A673 (cell line): ENCODE data around the gene OSBPL6. TPM values are rescaled to one million over a fixed set of nuclear protein-coding genes. Genes with fewer than 3 reads are reported as not detected.

ENCODE experiments used
- BruUV-seq: library from RNA; stranded (reverse); fragments of 400-500 nt; replicated peaks from 2 replicates; lab custom pipeline; 2021; lab: Mats Ljungman, UMichigan
- CTCF ChIA-PET: fragments of 300-600 bp; sonication (Branson Sonifier 250); formaldehyde crosslinking; loops from one replicate; lab custom pipeline; 2022; ENCODE audit warnings: antibody characterized with exemption; lab: Charles Lee
- POLR2A ChIA-PET: fragments of 300-600 bp; sonication (Branson Sonifier 250); formaldehyde crosslinking; loops from one replicate; lab custom pipeline; 2022; ENCODE audit warnings: antibody characterized with exemption; ENCODE audit not compliant: low non-redundant PET; lab: Charles Lee
- DNase-seq: peaks from one replicate; pipeline ENCODE4 v3.0.0-alpha.2; 2015; ENCODE audit warnings: low spot score
- H3K27ac ChIP-seq: fragments of 200-600 bp; sonication (generic); 2 replicates; pipeline ENCODE4 v1.5.1; 2016; ENCODE audit warnings: mixed run types, low read depth, mild to moderate bottlenecking, mixed read lengths, antibody characterized with exemption, low read length; ENCODE audit not compliant: poor library complexity, severe bottlenecking
- H3K27me3 ChIP-seq: fragments of 200-600 bp; sonication (generic); replicated peaks from 2 replicates; pipeline ENCODE4 v1.6.1; 2017; ENCODE audit warnings: mixed run types, low read depth, mild to moderate bottlenecking, mixed read lengths, antibody characterized with exemption, low read length; ENCODE audit not compliant: insufficient read depth, poor library complexity
- H3K36me3 ChIP-seq: fragments of 200-600 bp; sonication (generic); 2 replicates; pipeline ENCODE4 v1.6.1; 2016; ENCODE audit warnings: mixed run types, mild to moderate bottlenecking, mixed read lengths, antibody characterized with exemption, low read length; ENCODE audit not compliant: insufficient read depth, poor library complexity, severe bottlenecking
- H3K4me1 ChIP-seq: fragments of 200-600 bp; sonication (generic); 2 replicates; pipeline ENCODE4 v1.6.1; 2017; ENCODE audit warnings: mixed run types, mild to moderate bottlenecking, mixed read lengths, antibody characterized with exemption, low read length; ENCODE audit not compliant: insufficient read depth, poor library complexity, severe bottlenecking
- H3K4me3 ChIP-seq: fragments of 200-600 bp; sonication (generic); 2 replicates; pipeline ENCODE4 v1.5.1; 2016; ENCODE audit warnings: low read depth, mixed run types, mild to moderate bottlenecking, mixed read lengths, low read length; ENCODE audit not compliant: poor library complexity, severe bottlenecking
- H3K9me3 ChIP-seq: fragments of 200-600 bp; sonication (generic); 2 replicates; pipeline ENCODE4 v1.6.1; 2016; ENCODE audit warnings: mixed run types, low read depth, mild to moderate bottlenecking, mixed read lengths, antibody characterized with exemption, low read length; ENCODE audit not compliant: poor library complexity, severe bottlenecking
- EZH2 ChIP-seq: fragments of 200-600 bp; sonication (generic); IDR thresholded peaks from 2 replicates; pipeline ENCODE4 v1.6.1; 2017; ENCODE audit warnings: borderline replicate concordance, low read depth, mild to moderate bottlenecking, mixed read lengths, antibody characterized with exemption, low read length; ENCODE audit not compliant: poor library complexity, severe bottlenecking
- intact Hi-C: fragments of 100-400 bp; cut with micrococcal nuclease; formaldehyde crosslinking; loops from one replicate; pipeline ENCODE4 v1.10.0; 2022; ENCODE audit not compliant: unreplicated experiment
- total RNA-seq: library from RNA; stranded (reverse); gene quantifications from 2 replicates; pipeline ENCODE4 v1.2.3, GENCODE V29; 2021
- TF ChIP-seq, protein P1 (sequence below): fragments of 300-800, 200-600 bp; sonication (generic); conservative IDR thresholded peaks from 2 replicates; pipeline ENCODE4 v1.5.1; 2017; ENCODE audit warnings: low read depth, mild to moderate bottlenecking, antibody characterized with exemption, low read length, moderate library complexity, mixed read lengths

OSBPL6 gene
- total RNA-seq, 1 experiment from 2014 or later = 19.3 TPM

DNA sequence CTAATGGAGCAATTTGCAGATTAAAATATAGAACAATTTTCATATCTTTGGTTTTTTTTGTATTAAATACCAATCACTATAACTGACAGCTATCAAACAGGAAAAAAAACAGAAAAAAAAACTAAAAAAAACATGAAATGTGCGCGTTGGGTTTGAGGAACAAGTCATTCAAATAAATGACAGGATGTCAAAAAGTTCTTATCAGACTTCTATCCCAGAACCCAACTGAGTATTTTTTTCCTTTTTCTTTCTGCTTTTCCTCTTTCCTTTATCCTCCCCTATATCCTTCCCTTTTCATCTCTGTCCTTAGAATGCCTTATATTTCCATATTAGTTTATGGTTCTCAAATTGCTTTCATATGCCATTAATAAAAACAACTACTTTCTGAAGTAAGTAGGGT is 242.3 kb downstream of the OSBPL6 start:
- Histone ChIP-seq H3K4me3 (no peak overlapping the region), H3K27ac (no peak overlapping the region), H3K9me3 (no peaks in the 10 kb centered on the region), H3K36me3 (peaks cover 82% of the 10 kb centered on the region), H3K4me1 (no peaks in the 10 kb centered on the region), H3K27me3 (no peaks in the 10 kb centered on the region)
- no peak for DNase-seq
- POLR2A ChIA-PET = no interaction called here
- no peak for TF ChIP-seq EZH2
- TF ChIP-seq, protein P1, sequence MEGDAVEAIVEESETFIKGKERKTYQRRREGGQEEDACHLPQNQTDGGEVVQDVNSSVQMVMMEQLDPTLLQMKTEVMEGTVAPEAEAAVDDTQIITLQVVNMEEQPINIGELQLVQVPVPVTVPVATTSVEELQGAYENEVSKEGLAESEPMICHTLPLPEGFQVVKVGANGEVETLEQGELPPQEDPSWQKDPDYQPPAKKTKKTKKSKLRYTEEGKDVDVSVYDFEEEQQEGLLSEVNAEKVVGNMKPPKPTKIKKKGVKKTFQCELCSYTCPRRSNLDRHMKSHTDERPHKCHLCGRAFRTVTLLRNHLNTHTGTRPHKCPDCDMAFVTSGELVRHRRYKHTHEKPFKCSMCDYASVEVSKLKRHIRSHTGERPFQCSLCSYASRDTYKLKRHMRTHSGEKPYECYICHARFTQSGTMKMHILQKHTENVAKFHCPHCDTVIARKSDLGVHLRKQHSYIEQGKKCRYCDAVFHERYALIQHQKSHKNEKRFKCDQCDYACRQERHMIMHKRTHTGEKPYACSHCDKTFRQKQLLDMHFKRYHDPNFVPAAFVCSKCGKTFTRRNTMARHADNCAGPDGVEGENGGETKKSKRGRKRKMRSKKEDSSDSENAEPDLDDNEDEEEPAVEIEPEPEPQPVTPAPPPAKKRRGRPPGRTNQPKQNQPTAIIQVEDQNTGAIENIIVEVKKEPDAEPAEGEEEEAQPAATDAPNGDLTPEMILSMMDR = no peak
- CTCF ChIA-PET = no interaction called here
- intact Hi-C loops = no loop called here
- BruUV-seq = no TSS peak

DNA sequence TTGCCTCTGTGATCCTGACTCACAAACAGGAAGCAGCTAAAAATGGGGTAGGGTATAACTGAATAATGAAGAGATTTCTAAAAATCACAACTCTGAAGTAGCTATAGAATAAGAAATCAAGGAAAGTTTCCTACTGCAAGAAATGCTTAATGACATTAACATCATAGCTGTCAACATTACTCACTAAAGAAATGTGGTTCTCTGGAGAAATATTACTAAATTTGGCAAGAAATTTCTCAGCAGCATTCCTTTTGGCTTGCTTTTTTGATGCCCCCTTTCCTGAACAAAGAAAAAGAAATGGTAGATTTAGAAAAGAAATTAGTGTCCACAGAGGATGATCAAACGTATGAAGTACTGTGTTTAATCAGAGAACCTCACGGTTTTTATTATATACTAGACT is 247.1 kb downstream of the OSBPL6 start:
- Histone ChIP-seq H3K4me1 (no peaks in the 10 kb centered on the region), H3K4me3 (no peak overlapping the region), H3K27me3 (no peaks in the 10 kb centered on the region), H3K9me3 (no peaks in the 10 kb centered on the region), H3K27ac (no peak overlapping the region), H3K36me3 (peaks cover 80% of the 10 kb centered on the region)
- ChIA-PET CTCF (no interaction called here), POLR2A (interaction anchor here (0.6 kb wide), 1 partner anchor 9 kb away, joined by 8 read pairs; the partner anchor contains the start of gene PRKRA)
- DNase-seq = no peak
- BruUV-seq = no TSS peak
- TF ChIP-seq, protein P1 = no peak
- intact Hi-C loops = no loop called here

DNA sequence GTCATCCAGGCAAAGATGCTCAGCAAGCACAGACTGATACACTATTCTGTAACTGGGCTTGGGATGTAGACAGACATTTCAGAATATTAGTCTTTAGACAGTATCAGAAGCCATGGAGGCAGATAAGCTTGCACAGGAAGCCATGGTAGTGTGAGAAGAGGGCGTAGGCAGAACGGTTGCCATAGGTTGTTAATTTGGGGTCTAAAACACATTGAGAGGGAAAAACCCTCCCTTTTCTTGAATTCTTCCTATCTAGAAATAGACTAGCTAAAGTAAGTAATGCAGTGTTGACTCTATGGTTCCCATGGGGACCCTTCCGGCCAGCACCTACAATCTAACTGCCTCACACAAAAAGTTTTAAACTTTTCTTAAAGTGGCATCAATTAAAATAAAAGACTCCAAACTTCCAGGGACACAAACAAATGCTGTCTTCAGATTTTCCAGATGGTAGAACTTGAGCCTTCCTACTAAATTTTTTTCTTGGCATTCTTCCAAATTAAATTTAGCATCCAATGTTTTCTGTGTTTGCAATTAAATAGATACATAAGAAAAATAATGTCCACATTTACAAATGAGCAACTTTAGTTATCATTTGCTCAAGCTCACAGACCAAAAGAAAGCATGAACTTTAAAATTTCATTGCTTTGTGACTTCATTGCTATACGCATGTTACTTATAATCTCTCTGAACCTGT is 254.8 kb downstream of the OSBPL6 start:
- ChIA-PET CTCF (no interaction called here), POLR2A (no interaction called here)
- H3K9me3 ChIP-seq = no peaks in the 10 kb centered on the region
- peaks cover 16% of the 10 kb centered on the region for H3K4me1 ChIP-seq
- DNase-seq = no peak
- no peaks in the 10 kb centered on the region for H3K27me3 ChIP-seq
- H3K36me3 ChIP-seq = peaks cover 31% of the 10 kb centered on the region
- H3K4me3 ChIP-seq = peak overlapping the region; percentile 83
- no peak for TF ChIP-seq EZH2
- TF ChIP-seq, protein P1 = no peak
- BruUV-seq = no TSS peak
- peak overlapping the region; percentile 97 for H3K27ac ChIP-seq
- intact Hi-C loops = no loop called here
